PC-9 (cell line): ENCODE measurements around the gene SEL1L.

Experiments used
- EZH2 ChIP-seq: fragments of 200-600 bp; sonication (generic); IDR thresholded peaks from 2 replicates; pipeline ENCODE4 v1.8.0; 2017; ENCODE audit warnings: antibody characterized with exemption, low read depth
- TF ChIP-seq, protein P1 (sequence below): fragments of 200-600 bp; sonication (generic); conservative IDR thresholded peaks from 2 replicates; pipeline ENCODE4 v1.6.1; 2017; ENCODE audit warnings: mixed run types, antibody characterized with exemption, mild to moderate bottlenecking, moderate library complexity

- TF ChIP-seq, protein P1, sequence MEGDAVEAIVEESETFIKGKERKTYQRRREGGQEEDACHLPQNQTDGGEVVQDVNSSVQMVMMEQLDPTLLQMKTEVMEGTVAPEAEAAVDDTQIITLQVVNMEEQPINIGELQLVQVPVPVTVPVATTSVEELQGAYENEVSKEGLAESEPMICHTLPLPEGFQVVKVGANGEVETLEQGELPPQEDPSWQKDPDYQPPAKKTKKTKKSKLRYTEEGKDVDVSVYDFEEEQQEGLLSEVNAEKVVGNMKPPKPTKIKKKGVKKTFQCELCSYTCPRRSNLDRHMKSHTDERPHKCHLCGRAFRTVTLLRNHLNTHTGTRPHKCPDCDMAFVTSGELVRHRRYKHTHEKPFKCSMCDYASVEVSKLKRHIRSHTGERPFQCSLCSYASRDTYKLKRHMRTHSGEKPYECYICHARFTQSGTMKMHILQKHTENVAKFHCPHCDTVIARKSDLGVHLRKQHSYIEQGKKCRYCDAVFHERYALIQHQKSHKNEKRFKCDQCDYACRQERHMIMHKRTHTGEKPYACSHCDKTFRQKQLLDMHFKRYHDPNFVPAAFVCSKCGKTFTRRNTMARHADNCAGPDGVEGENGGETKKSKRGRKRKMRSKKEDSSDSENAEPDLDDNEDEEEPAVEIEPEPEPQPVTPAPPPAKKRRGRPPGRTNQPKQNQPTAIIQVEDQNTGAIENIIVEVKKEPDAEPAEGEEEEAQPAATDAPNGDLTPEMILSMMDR, result no peak
- TF ChIP-seq EZH2, result no peak
Observed at GRCh38 chr14:81474685-81475324, 58.8 kb downstream of the SEL1L start.
